Fibroblast of pulmonary artery (primary cell): Measurements from ENCODE around the gene RAF1.
A peak's percentile ranks its signal among the peaks of the same experiment; 100 is the strongest.
"Not testable (repeated sequence)": the region's sequence is repeated elsewhere in the genome, so short reads cannot be mapped to it uniquely, and the experiment has no call there.

Experiments used
- DNase-seq: peaks from one replicate; pipeline ENCODE4 v3.0.0-alpha.2; 2010; ENCODE audit warnings: low read depth
- H3K4me3 ChIP-seq: replicated peaks from 2 replicates; pipeline ENCODE4 v1.5.1; 2011; ENCODE audit warnings: low read depth, mild to moderate bottlenecking, control low read depth, low read length, moderate library complexity
- CTCF ChIP-seq: IDR thresholded peaks from 2 replicates; pipeline ENCODE4 v1.5.1; 2011; ENCODE audit warnings: mild to moderate bottlenecking, control low read depth, low read length, inconsistent platforms; ENCODE audit errors: missing control alignments

The RAF1 gene

GRCh38 chr3:12661926-12662592, 1.9 kb downstream of the RAF1 start:
- no peak for TF ChIP-seq CTCF
- no peak for DNase-seq
- peak overlapping the region; percentile 91 for H3K4me3 ChIP-seq

GRCh38 chr3:12661375-12661774, 2.5 kb downstream of the RAF1 start:
- not testable (repeated sequence) for H3K4me3 ChIP-seq, DNase-seq

GRCh38 chr3:12660196-12660595, 3.7 kb downstream of the RAF1 start:
- DNase-seq = no peak
- H3K4me3 ChIP-seq = no peak overlapping the region
- TF ChIP-seq CTCF = no peak

- no peak overlapping the region for H3K4me3 ChIP-seq
- no peak for DNase-seq
- TF ChIP-seq CTCF = no peak
Measured at GRCh38 chr3:12659316-12660015, 4.5 kb downstream of the RAF1 start.

- DNase-seq = peak; percentile 48
- TF ChIP-seq CTCF = no peak
- no peak overlapping the region for H3K4me3 ChIP-seq
Measured at GRCh38 chr3:12658593-12659058, 5.3 kb downstream of the RAF1 start.

GRCh38 chr3:12656850-12657249, 7.1 kb downstream of the RAF1 start:
- no peak for DNase-seq
- no peak overlapping the region for H3K4me3 ChIP-seq
- no peak for TF ChIP-seq CTCF

GRCh38 chr3:12656193-12656592, 7.7 kb downstream of the RAF1 start:
- no peak for DNase-seq
- no peak for TF ChIP-seq CTCF
- no peak overlapping the region for H3K4me3 ChIP-seq
